HG03095 (cell line): ENCODE measurements around the gene SLC19A3.
"Not testable (repeated sequence)": the region's sequence is repeated elsewhere in the genome, so short reads cannot be mapped to it uniquely, and the experiment has no call there.

Experiments used
- ATAC-seq: cut with Tn5 transposase; IDR thresholded peaks from one replicate; pipeline ENCODE4 v1.9.1; 2021; ENCODE audit warnings: moderate library complexity; ENCODE audit not compliant: unreplicated experiment

Gene SLC19A3

GRCh38 chr2:227703961-227704360 lies 13.9 kb downstream of the SLC19A3 start:
- no peak for ATAC-seq

- no peak for ATAC-seq
Measured at GRCh38 chr2:227703280-227703732, 14.5 kb downstream of the SLC19A3 start.

DNA sequence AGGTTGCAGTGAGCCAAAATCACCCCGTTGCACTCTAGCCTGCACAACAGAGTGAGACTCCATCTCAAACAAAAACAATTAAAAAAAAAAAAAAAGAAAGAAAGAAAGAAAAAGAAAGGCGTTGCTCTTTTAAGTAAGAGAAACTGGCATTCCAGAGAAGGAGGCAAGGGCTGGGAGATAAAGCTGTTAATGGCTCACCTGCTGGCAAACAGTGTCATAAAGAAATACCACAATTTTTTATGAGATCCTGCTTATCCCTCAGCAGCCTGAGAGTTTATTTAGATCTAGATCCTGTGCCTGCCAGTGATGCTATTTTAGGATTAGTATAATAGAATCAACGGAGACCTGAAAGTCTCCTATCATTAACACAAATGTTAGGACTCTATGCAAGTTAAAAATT lies 16.3 kb downstream of the SLC19A3 start:
- no peak for ATAC-seq

DNA sequence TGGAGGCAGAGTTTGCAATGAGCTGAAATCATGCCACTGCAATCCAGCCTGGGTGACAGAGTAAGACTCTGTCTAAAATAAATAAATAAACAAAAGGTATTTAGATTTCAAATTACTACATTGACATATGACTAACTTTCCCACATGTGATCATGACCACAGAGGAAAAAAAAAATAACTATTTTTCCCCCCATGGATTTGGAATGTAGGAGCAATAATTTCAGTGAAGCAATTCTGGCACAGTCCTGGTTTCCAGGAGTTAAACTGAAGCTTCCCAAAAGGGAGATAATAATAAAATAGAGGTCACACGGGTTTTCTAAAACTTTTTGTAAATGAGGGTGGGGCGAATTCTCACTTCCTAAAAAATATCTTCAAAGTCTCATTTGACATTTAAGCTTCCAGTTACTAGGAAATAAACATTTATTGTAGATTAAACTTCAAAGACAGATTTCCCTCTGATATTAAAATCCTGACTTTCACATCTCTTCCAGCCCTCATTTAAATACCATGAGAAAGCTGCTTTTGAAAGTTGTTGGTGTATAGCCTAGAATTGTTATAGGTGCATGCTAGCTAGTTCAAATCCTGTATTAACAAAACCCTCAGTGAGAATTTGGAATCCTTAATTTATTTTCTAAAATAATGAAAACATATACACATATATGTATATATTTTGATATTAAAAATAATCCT lies 20.7 kb downstream of the SLC19A3 start:
- ATAC-seq = no peak

GRCh38 chr2:227687189-227687588 lies 30.6 kb downstream of the SLC19A3 start:
- no peak for ATAC-seq

DNA sequence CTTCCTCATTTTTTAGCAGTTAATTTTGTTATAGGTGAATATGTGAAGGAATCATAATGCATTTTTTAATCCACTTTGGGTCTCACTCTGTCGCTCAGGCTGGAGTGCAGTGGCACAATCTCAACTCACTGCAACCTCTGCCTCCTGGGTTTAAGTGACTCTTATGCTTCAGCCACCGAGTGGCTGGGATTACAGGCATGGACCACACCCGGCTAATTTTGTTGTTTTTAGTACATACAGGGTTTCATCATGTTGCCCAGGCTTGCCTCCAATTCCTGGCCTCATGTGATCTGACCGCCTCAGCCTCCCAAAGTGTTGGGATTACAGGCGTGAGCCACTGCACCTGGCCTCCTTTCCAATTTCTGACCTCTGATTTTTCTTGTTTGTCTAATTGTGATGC lies 33.6 kb downstream of the SLC19A3 start:
- ATAC-seq = no peak

DNA sequence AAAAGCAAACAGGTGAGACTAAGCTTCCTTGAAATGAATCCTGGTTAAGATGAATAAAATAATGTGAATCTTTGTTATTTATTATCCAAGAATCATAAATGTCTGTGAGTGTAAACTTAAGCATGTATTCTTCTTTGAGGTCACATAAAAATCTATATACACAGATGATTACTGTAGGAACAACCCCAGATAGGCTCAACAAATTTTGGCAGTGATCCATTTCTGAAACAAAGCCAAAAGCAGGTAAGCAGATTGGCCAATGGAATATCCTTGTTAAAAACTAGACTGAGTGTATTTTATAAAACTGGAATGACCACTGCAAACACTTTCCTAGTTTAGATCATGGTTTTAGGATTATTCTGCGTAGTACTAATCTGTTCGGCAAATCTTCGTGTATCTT lies 39.9 kb downstream of the SLC19A3 start:
- no peak for ATAC-seq

- no peak for ATAC-seq
Measured at GRCh38 chr2:227674485-227674884, 43.3 kb downstream of the SLC19A3 start.

DNA sequence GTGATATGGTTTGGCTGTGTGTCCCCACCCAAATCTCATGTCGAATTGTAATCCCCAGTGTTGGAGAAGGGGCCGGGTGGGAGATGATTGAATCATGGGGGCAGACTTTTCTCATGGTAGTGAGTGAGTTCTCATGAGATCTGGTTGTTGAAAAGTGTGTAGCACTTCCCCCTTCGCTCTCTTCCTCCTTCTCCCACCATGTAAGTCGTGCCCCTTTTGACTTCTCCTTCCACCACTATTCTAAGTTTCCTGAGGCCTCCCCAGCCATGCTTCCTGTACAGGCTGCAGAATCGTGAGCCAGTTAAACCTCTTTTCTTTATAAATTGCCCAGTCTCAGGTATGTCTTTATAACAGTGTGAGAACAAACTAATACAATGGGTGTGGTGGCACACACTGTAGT lies 44.2 kb downstream of the SLC19A3 start:
- ATAC-seq = not testable (repeated sequence)

DNA sequence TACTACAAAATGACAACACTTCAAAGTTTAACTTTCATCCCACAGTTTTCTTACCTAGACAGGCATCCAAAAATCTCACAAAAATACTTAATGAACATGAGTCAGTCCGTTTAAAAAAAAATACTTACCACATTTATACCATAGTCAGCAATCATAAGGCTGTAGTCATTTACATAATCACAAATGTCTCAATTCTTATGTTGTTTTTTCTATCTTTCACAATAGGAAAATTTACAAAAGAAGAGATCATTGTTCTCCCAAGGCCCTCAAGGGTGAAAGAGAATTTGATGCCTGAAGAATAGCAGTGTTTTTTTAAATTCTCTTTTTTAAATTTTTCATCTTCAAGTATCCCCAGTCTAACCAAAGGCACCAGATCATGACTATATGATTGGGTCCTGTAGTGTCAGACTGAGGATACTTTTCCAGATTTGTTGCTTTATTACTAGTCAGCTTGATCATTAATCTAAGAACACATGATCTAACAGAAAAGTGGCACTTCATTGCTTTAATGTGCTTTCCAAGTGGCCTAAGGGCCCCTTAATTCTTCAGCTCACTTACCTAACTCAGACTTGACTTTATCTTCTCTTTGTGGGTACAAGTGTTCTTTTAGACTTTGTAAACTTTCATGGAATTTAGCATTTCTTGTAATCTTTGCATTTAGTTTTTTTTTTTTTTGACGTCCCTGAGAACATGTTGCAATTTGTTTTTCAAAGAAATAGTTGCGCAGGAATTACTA lies 46.5 kb downstream of the SLC19A3 start:
- no peak for ATAC-seq

DNA sequence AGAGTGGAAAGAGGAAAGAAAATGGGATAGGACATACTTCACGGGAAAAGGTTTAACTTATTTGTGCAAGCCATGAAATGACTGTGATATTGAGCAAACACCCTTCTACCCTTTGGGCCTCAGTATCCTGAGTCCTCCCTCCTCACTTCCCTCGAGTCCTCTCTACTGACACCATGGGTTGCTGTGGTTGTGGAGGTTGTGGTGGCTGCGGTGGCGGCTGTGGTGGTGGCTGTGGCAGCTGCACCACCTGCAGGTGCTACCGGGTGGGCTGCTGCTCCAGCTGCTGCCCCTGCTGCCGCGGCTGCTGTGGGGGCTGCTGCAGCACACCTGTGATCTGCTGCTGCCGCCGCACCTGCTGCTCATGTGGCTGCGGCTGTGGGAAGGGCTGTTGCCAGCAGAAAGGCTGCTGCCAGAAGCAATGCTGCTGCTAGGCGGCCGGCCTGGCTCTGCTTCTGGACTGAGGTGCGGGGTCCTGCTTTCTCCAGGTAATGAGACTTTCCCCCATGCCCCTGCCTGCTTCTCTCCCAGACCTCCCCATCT lies 51.1 kb downstream of the SLC19A3 start, which contains the start of gene SCYGR5:
SCYGR5 (plus strand) TSS at position 174 of the 540 bp plus-strand sequence; CDS start at position 174, 0 bp downstream.
- ATAC-seq = not testable (repeated sequence)

DNA sequence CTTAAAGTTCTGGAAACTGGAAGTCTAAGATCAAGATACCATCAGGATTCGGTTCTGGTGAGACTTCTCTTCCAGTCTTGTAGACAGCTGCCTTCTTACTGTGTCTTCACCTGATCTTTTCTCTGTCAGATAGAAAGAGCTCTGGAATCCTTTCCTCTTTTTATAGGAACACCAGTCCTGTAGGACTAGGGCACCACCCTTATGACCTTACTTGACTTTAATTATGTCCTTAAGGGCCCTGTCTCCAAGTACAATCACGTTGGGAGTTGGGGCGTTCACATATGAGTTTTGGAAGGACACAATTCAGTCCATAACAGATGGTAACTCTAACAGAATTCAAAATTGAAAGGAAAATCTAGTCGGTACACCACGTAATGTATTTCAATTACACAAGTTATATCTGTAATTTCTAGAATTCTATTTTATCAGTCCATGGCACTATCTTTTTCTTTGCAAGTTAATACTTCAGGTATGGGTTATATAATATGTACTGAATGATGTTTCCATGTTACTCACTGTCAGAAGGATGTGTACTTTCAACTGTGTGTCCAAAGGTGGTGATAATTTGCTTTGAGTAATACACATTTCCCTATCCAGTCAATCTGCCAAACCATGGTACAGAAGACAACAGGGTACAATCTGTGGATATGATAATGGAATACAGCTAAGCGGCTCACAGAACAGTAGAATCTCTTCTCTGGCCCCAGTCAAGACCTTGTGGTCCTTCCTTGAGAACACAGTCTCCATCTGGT lies 52.5 kb downstream of the SLC19A3 start:
- ATAC-seq = no peak

- no peak for ATAC-seq
Measured at GRCh38 chr2:227661827-227662226, 56.0 kb downstream of the SLC19A3 start.

DNA sequence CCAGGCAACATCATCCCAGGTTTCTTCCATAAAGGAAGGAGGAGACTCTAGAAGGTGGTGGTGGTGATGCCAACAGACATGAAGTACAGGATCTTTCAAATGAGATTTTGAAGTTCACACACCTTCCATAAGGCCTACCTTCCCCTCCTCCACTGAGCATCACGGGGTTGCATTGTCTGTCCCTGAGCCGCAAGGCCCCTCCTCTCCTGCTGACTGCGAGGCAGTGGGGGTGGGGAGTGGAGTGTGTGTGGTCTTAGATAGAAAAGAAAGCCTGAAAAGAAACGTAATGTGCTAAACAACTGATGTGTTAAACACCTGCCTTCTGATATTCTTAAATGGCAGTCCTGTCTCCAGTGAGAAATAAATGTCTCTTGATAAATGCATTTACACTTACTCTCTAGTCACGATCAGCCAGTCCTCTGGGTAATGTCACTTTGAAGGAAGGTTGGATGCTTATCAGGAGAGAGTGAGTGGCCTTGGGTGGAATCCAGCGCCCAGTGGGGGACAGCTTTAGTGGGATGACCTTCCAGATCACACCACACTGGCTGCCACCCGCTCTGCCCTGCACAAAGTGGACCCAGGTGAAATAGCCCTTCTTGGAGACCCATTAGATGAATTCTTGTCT lies 56.7 kb downstream of the SLC19A3 start:
- ATAC-seq = no peak

GRCh38 chr2:227657199-227657845 lies 60.5 kb downstream of the SLC19A3 start:
- no peak for ATAC-seq

- ATAC-seq = no peak
Measured at GRCh38 chr2:227655454-227655853, 62.4 kb downstream of the SLC19A3 start.

- ATAC-seq = no peak
Measured at GRCh38 chr2:227654426-227654825, 63.4 kb downstream of the SLC19A3 start.

- no peak for ATAC-seq
Measured at GRCh38 chr2:227653419-227653818, 64.4 kb downstream of the SLC19A3 start.

DNA sequence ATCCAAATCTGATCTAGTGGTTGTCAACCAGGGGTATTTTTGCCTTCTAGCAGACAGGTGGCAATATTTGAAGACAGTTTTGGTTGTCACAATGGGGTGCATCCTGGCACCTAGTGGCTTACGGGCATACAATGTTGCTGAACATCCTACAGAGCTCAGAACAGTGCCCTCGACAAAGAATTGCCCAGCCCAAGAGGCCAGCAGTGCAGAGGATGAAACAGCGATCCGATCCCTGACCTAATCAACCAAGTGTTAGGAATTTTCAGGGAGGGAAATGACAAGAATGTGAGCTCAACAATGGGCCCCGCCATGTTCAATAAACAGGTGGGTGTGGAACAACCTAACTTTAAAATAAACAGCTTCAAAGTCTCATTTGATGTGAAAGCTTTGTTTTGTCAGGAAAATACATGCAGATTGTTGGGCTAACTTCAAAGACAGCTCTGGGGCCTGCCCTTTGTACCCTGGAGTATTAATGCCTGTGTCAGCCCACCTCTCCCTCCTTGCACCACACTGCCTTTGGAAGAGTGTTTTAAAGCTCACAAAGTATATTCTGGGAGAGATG lies 73.8 kb downstream of the SLC19A3 start:
- ATAC-seq = no peak

GRCh38 chr2:227642656-227643055 lies 75.2 kb downstream of the SLC19A3 start:
- ATAC-seq = no peak
